Cardiac septum (tissue), 1 donor: ENCODE data around the gene SLC9C2. TPM values are rescaled to one million over a fixed set of nuclear protein-coding genes. Genes with fewer than 3 reads are reported as not detected.
"Not testable (repeated sequence)": the region's sequence is repeated elsewhere in the genome, so short reads cannot be mapped to it uniquely, and the experiment has no call there.

Experiments used
- DNase-seq: peaks from one replicate; pipeline ENCODE4 v3.0.0-alpha.2; 2020; ENCODE audit warnings: low spot score
- intact Hi-C: fragments of 100-400 bp; cut with DNase I; formaldehyde crosslinking; loops from one replicate; pipeline ENCODE4 v1.14.0; 2022
- total RNA-seq: library from RNA; stranded (reverse); fragmentation: NEBNext Ultra II Directional; extraction: Animal tissue kit (Norgen Biotek cat#: 25700); gene quantifications from one replicate; pipeline ENCODE4 v1.2.1, GENCODE V29; 2021
- donor health status: DM: no; HTN: no; CAD: no.

Gene SLC9C2
- total RNA-seq, 1 donor from 2014 or later, result 0.13 TPM

DNA sequence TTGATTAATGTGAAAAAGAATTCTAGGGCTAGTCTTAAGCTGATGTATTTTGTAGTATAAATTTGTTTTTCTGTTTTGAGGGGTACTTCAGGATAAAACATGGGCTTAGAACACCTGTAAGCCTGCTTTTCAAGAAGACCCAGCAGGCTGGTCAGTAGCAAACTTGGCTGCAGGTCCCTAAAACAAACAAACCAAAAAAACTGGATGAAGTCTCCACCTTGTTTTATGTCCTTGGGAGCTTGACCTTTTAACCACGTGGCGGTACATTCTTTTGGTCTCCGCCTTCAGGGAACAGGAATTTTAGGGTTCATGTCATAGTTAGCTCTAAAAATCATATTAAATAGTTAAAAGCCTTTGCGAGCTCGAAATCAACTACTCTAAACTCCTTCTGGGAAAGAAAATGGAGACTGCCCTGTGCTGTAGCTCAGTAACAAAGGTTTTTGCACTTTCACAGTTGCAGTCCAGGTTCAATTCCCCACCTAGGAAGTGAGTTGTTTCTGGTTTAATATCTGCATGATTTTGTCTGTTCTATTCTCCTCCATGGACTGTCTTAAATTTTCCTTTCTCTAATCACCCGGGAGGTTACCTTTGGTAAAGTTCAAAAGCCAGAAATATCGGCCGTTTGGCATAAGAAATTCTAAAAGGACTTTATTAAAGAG, 107.1 kb downstream of the SLC9C2 start:
- intact Hi-C loops, result no loop called here
- no peak for DNase-seq

DNA sequence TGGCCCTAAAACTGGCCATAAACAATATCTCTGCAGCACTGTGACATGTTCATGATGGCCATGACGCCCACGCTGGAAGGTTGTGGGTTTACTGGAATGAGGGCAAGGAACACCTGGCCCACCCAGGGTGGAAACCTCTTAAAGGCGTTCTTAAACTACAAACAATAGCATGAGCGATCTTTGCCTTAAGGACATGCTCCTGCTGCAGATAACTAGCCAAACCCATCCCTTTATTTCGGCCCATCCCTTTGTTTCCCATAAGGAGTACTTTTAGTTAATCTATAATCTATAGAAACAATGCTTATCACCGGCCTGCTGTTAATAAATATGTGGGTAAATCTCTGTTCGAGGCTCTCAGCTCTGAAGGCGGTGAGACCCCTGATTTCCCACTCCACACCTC, 109.7 kb downstream of the SLC9C2 start:
- DNase-seq, intact Hi-C loops: not testable (repeated sequence)

DNA sequence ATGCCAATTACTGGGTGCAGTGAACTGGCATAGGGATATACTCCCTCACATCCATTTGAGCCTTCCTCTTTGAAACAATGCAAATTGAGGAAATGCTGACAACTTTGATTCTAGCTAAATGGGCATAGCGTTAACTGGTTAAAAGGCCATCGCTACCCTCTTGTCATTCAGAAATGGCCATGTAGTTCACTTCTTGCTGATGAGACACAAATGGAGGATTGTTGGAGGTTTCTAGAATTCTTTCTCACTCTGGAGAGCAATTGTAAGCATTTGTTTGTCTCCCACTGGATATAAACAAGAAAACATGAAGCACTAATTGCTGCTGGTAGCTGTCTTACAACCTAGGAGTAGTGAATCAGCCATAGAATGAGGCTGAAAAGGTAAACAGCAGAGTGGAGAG, 111.4 kb downstream of the SLC9C2 start:
- no peak for DNase-seq
- intact Hi-C loops, result no loop called here

DNA sequence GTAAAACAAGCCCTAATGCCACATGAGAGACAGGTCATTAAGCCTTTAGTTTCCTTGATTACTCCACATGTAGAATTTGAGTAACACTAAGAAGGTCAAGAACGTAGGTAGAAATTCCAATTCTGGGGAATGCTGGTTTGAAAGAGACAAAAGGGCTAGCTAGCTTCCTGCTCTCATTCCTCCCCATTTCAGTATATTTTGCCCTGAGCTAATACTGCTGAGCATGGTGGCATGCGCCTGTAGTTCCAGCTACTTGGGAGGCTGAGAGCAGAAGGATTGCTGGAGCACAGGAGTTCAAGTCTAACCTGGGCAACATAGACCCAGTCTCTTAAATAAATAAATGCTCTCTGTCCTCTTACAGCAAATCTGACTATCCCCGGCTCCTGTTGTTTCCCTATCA, 112.9 kb downstream of the SLC9C2 start:
- intact Hi-C loops, result no loop called here
- DNase-seq, result no peak

DNA sequence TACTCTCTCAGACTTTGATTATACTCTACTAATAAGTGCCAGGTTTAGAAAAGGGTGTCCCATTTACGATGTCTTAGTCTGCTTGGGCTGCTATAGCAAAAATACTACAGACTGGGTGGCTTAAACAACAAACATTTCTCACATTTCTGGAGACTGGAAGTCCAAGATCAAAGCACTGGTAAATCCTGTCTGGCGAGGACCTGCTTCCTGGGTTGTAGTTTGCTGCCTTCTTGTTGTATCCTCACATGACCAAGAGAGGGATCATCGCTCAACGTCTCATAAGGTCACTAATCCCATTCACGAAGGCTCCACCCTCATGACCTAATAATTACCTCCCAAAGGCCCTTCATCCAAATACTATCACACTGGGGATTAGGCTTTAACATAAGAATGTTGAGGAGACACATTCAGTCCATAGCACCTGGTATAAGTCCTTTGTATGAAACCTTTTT, 113.7 kb downstream of the SLC9C2 start:
- DNase-seq, result no peak
- intact Hi-C loops, result no loop called here

DNA sequence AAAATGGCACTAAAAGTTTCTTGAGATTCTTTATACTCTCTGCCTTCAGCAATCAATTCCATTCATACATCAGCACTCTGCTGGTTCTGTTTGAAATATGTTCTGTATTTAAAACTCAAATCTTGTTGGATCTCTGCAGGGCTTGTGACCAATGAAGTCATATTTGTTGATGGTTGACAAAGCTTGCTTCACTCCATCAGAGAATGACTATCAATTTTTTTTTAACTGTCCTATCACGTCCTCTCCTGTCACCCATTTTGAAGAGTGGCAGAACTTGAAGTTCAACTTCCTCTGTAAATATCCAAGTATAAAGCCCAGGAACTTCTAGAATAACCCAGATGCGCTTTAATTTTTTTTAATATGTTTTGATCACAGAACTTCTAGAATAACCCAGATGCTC, 114.9 kb downstream of the SLC9C2 start:
- intact Hi-C loops, result no loop called here
- no peak for DNase-seq

DNA sequence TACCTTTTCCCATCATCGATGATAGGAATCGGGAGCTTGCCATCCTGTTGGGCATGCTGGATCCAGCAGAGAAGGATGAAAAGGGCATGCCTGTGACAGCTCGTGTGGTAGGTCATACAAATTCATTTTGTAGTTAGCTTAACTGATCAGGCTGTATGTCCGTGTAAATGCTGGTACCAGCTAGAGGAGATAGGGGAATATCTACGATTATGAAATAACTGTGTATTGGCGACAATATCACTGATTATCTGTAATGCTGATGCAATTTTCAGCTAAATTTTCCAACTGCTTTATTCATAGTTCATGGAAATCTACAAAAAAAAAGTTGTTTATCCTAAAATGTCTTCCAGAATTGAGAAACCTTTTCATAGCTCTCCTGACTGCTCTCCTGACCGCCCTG, 117.5 kb downstream of the SLC9C2 start:
- intact Hi-C loops, result no loop called here

DNA sequence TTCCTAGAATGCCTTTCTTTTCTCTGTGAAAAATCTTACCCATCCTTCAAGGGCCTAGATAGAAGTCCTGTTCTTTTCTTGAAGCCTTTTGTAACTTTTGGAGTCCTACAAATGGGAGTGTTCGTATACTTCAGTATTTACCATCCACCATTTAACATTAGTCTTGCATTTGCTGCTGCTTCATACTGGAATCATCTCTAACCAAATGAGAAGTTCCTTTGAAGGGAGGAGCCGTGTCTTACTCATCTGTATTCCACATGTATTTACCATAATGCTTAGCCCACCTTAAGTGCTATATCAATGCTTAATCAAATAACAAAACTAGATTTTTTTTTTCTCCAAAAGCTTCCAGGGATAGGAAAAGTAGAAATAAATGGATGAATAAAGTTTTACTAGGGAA, 118.6 kb downstream of the SLC9C2 start:
- intact Hi-C loops, result no loop called here
- no peak for DNase-seq

More for the DNA sequence above, 117.5 kb downstream of the SLC9C2 start:
- DNase-seq, result no peak

DNA sequence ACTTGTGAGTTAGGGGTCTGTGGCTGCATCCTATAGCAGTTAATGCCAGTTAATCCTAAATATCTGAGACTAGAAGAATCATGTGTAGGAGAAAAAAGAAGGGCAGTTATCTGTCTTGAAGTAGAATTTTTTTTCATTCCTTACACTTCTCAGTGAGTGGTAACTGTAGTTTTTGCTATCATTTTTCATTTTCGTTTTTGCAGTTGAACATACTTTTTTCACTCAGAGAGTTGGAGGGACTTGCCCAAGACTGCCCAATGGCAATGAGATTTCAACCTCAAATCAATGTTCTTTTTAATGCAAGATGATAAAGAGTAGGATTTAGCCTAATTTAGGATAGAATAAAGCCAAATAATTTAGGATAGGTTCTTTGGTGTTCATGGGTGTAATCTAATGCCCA, 120.2 kb downstream of the SLC9C2 start:
- intact Hi-C loops, result no loop called here
- DNase-seq, result no peak

DNA sequence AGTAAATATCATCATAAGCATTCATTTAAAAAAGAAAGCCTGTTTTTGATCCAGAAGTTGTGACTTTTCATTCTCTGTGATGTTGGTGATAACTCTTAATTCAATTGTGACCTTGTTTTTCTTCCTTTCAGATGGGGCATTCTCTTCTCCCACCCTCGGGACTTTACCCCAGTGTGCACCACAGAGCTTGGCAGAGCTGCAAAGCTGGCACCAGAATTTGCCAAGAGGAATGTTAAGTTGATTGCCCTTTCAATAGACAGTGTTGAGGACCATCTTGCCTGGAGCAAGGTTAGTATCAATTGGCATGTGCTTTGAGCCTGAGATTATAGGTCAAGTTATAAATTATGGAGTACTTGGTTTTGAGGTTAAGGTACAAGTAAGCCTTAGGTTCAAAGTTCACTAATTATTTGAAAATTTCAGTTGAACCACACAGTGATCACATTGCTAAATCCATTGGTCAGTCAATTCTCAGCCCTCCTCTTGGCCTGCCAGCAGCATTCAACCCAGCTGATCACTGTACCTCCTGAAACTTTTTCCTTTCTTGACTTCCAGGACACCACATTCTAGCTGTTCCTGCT, 121.6 kb downstream of the SLC9C2 start:
- no peak for DNase-seq

DNA sequence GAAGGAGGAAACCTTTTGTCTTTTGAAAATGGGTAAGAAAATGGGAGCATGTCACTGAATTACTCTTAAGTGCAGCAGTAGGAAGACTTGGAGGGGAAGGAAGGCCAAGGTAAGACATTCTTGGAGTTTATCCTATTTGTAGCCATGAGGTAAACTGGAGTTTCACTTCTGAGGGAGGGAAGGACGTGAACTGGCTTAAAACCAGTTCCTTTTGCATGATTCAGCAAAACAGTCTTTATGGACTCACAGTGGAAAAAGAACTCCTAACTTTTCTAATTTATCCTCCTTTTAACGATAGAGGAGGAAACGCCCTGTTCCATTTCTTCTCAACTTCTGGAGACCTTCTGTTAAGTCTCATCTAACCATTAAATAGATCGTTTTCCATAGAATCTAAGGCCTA, 123.2 kb downstream of the SLC9C2 start:
- intact Hi-C loops, result no loop called here

More for the DNA sequence above, 121.6 kb downstream of the SLC9C2 start:
- intact Hi-C loops, result no loop called here

DNA sequence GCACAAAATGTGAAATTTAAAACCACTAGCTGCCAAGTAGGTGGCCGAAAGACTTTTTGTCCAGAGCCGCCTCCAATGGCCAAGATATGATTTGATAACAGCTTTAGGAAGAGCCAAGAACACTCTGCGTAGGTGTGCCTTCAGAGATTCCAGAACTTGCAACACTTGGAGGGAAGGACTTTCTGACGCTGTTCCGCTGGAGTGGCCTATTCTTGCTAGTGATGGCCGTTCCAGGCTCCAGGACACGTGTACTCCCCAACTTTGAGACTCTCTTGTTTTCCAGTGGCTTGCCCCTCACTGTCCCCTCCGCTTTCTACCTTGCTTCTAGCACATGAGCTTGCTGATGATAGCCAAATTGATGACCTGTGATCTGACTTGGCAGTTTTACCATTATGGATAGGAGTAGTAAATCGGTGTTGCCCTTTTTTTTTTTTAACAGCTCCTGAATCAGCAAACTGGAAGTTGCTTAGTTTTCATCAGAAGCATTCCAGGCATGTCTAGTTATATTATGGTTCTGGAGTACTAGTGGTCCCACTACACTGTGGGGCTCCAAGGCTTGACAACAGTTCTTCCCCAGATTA, 124.7 kb downstream of the SLC9C2 start:
- intact Hi-C loops, result loop anchor here (1.0 kb wide), 1 partner anchor 49 kb away; no protein-coding TSS in a partner anchor
- DNase-seq, result no peak

More for the DNA sequence above, 123.2 kb downstream of the SLC9C2 start:
- no peak for DNase-seq

DNA sequence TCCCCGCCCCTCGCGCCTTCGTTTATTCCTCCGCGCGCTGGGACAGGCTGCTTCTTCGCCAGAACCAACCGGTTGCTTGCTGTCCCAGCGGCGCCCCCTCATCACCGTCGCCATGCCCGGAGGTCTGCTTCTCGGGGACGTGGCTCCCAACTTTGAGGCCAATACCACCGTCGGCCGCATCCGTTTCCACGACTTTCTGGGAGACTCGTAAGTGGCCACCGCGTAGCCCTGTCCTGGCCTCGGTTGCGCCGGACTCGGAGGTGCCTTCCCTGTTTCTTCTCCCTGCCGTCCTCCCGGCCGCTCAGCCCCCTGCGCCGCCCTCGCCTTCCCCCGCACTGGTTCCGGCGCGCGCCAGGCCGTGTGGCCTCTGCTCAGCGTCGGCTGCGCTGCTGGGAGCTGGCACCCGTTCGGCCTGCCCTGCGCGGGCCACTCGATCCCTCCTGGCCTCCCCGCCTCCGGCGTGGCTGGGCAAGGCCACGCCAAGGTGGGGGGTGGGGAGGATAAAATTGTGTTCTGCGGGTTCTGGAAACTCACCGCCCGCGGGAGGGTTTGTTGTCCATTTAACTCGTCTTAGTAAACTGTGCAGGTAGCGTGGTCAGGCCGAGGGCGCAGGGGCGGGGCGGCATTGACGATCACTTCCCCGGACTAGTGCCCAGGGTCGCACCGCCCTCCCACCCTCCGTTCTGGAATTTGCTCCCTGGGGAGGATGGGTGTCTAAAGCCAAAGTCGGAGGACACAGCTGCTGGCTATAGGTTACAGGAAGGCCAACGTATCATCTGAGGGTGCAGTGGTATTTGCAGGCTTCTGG, 125.4 kb downstream of the SLC9C2 start, which contains the start of gene PRDX6:
Gene PRDX6, plus strand, starts transcription at position 50 of the 808 bp plus-strand sequence. Its CDS starts 63 bp downstream, at position 113.
- DNase-seq, result peak; percentile 96
- intact Hi-C loops, result loop anchor here (1.0 to 2.0 kb wide), 3 partner anchors 48 to 347 kb away; partner anchors contain the start of genes CENPL, DARS2 and KLHL20

DNA sequence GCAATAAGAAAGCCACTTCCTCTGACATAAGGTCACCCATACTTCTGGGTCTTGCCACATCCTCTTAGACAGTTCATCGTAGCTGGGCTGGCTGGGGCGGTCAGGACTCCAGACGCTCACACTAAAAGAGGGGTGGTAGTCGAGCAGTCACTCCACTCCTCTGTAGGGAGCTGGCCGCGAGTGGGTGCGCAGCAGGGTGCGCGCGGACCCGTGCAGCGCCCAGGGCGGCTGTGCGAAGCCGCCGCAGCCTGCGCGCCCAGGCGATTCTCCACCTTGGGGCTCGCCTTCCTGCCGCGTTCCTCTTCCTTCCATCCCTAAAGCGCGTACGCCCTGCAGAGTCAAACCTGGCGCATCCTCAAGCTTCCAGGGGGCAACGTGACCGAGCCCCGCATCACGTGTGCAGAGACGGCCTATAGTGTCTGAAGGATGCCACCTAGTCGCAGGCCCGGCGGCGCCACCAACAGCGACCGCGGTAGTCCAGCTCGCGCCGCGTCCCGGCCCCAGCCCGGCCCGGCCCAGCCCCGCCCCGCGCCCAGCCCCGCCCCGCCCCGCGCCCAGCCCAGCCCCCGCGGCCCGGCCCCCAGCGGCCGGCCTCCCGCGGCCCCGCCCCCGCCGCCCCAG, 126.1 kb downstream of the SLC9C2 start:
- peak; percentile 96 for DNase-seq
- intact Hi-C loops, result loop anchor here (2.0 kb wide), 2 partner anchors 238 to 348 kb away; partner anchors contain the start of genes CENPL, DARS2 and KLHL20

DNA sequence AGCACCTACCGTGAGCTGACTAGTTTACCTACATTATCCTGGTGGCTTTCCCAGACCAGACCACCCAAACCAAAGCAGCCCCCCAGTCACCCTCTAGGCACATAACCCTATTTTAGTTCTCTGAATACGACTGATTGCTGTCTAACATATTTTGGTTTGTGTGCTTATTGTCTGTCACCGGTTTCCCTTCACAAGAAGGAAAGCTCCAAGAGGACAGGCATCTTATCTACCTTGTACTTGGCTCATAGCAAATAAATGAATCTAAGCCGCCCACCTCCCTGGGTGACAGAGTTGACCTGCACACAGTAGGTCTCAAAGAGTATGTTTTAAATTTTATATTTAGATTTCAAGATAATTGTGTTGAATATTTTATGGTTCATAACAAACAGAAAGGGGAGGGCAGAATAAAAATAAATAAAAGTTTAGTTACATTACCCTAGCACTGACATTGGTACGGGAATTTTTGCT, 126.6 kb downstream of the SLC9C2 start:
- intact Hi-C loops, result loop anchor here (2.0 kb wide), 2 partner anchors 239 to 349 kb away; partner anchors contain the start of genes CENPL, DARS2 and KLHL20

DNA sequence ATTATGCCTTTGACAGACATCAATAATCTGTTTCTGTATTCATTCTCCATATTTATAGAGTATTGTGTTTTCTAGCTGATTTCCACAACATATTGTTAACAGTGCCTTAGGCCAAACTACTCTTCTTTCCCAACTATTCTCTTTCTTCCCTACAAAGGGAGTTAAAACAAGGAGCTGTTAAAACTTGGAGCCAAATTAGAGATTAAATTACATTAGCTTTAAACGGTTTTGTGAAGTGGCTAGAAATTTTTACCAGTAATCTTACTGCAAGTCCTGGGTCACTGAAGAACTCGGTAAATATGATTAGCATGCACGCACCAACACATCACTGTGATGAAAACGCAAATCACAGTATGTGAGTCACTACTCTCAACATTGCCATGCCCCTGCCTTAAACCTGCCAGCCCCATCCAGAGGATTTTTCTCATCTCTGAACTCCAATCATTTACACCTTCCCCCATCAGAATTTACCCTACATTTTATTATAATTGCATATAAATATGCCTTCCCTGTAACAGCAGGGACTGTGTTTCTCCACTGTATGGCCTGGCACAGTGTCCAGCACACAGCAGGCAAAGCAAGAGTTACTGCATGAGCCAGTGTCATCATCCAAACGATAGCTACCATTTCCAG, 127.2 kb downstream of the SLC9C2 start:
- no peak for DNase-seq
- intact Hi-C loops, result loop anchor here (2.0 kb wide), 2 partner anchors 239 to 349 kb away; partner anchors contain the start of genes CENPL, DARS2 and KLHL20

More for the DNA sequence above, 126.6 kb downstream of the SLC9C2 start:
- no peak for DNase-seq

DNA sequence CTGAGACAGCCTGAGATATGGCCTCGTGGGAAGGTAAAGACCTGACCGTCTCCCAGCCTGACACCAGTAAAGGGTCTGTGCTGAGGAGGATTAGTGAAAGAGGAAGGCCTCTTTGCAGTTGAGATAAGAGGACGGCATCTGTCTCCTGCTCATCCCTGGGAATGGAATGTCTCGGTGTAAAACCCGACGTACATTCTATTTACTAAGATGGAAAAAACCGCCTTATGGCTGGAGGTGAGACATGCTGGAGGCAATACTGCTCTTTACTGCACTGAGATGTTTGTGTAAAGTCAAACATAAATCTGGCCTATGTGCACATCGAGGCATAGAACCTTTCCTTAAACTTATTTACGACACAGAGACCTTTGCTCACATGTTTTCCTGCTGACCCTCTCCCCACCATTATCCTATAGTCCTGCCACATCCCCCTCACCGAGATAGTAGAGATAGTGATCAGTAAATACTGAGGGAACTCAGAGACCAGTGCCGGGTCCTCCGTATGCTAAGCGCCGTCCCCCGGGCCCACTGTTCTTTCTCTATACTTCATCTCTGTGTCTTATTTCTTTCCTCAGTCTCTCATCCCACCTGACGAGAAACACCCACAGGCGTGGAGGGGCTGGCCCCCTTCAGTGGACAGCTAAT, 128.0 kb downstream of the SLC9C2 start:
- intact Hi-C loops, DNase-seq: not testable (repeated sequence)
